HepG2 (cell line): ENCODE data around the gene POU2AF2. TPM values are rescaled to one million over a fixed set of nuclear protein-coding genes. Genes with fewer than 3 reads are reported as not detected.

Experiments
- ARNT2 ChIP-seq: sonication (generic); formaldehyde crosslinking; IDR thresholded peaks from 2 replicates; pipeline ENCODE4 v1.8.0; 2022; ENCODE audit warnings: mild to moderate bottlenecking, low read depth, missing genetic modification reagents, moderate library complexity
- EHMT2 ChIP-seq: fragments of 200-600 bp; sonication (generic); IDR thresholded peaks from 2 replicates; pipeline ENCODE4 v1.7.0; 2017; ENCODE audit warnings: antibody characterized with exemption, low read depth, low read length, borderline replicate concordance
- ELF3 ChIP-seq: IDR thresholded peaks from 2 replicates; pipeline ENCODE4 v1.6.1; 2016; ENCODE audit warnings: missing genetic modification reagents, missing compliant biosample characterization
- FOXA1 ChIP-seq, 2 experiments: fragments of 450-650 bp in 1 of 2; sonication (generic) in 1 of 2; formaldehyde crosslinking in 1 of 2; IDR thresholded peaks; 2 replicates each; pipeline versions ENCODE4 v1.4.0 to v1.6.1; 2016 to 2020; ENCODE audit warnings: missing genetic modification reagents in 1 of 2
- FOXC1 ChIP-seq: sonication (generic); formaldehyde crosslinking; IDR thresholded peaks from 2 replicates; pipeline ENCODE4 v1.8.0; 2022; ENCODE audit warnings: mild to moderate bottlenecking, missing genetic modification reagents, borderline replicate concordance
- GABPB1 ChIP-seq: IDR thresholded peaks from 2 replicates; pipeline ENCODE4 v1.6.1; 2016; ENCODE audit warnings: mild to moderate bottlenecking, missing genetic modification reagents, moderate library complexity, missing compliant biosample characterization
- JUNB ChIP-seq: sonication (generic); formaldehyde crosslinking; IDR thresholded peaks from 2 replicates; pipeline ENCODE4 v1.8.0; 2022; ENCODE audit warnings: missing genetic modification reagents, mild to moderate bottlenecking, borderline replicate concordance
- KMT2A ChIP-seq: sonication (generic); formaldehyde crosslinking; IDR thresholded peaks from 2 replicates; pipeline ENCODE4 v1.4.0; 2020; ENCODE audit warnings: missing genetic modification reagents
- KMT2B ChIP-seq: IDR thresholded peaks from 2 replicates; pipeline ENCODE4 v1.6.1; 2016; ENCODE audit warnings: missing genetic modification reagents, missing compliant biosample characterization
- NR2C2 ChIP-seq: sonication (generic); formaldehyde crosslinking; IDR thresholded peaks from 2 replicates; pipeline ENCODE4 v1.4.0; 2020; ENCODE audit warnings: missing genetic modification reagents, mild to moderate bottlenecking, moderate library complexity, borderline replicate concordance
- RBFOX2 ChIP-seq: fragments of 200-400 bp; formaldehyde crosslinking; IDR thresholded peaks from 2 replicates; pipeline ENCODE4 v1.6.1; 2017; ENCODE audit warnings: low read depth, mild to moderate bottlenecking, low read length
- SAP130 ChIP-seq: IDR thresholded peaks from 2 replicates; pipeline ENCODE4 v1.6.1; 2016; ENCODE audit warnings: low read depth
- SMAD9 ChIP-seq: sonication (generic); formaldehyde crosslinking; IDR thresholded peaks from 2 replicates; pipeline ENCODE4 v1.5.1; 2020; ENCODE audit warnings: mild to moderate bottlenecking, missing genetic modification reagents
- WIZ ChIP-seq: sonication (generic); formaldehyde crosslinking; IDR thresholded peaks from 2 replicates; pipeline ENCODE4 v1.5.1; 2020; ENCODE audit warnings: mild to moderate bottlenecking, missing genetic modification reagents
- ZBTB8A ChIP-seq: sonication (generic); formaldehyde crosslinking; IDR thresholded peaks from 2 replicates; pipeline ENCODE4 v1.4.0; 2020; ENCODE audit warnings: mild to moderate bottlenecking, low read depth, missing genetic modification reagents, borderline replicate concordance
- ZFP36 ChIP-seq: fragments of 150-350 bp; IDR thresholded peaks from 2 replicates; pipeline ENCODE4 v1.6.1; 2018; ENCODE audit warnings: borderline replicate concordance, low read length, low read depth; ENCODE audit not compliant: partially characterized antibody
- ZFX ChIP-seq: sonication (generic); formaldehyde crosslinking; IDR thresholded peaks from 2 replicates; pipeline ENCODE4 v1.4.0; 2020; ENCODE audit warnings: mild to moderate bottlenecking, low read depth, missing genetic modification reagents, moderate library complexity
- ZNF230 ChIP-seq: sonication (generic); formaldehyde crosslinking; IDR thresholded peaks from 2 replicates; pipeline ENCODE4 v1.4.0; 2020; ENCODE audit warnings: mild to moderate bottlenecking, missing genetic modification reagents
- ZNF234 ChIP-seq: sonication (generic); formaldehyde crosslinking; conservative IDR thresholded peaks from 2 replicates; pipeline ENCODE4 v1.5.1; 2020; ENCODE audit warnings: mild to moderate bottlenecking, missing genetic modification reagents
- ZNF430 ChIP-seq: sonication (generic); formaldehyde crosslinking; IDR thresholded peaks from 2 replicates; pipeline ENCODE4 v1.9.0; 2021; ENCODE audit warnings: mild to moderate bottlenecking, missing genetic modification reagents
- ZNF446 ChIP-seq: sonication (generic); formaldehyde crosslinking; IDR thresholded peaks from 2 replicates; pipeline ENCODE4 v1.5.0; 2020; ENCODE audit warnings: mild to moderate bottlenecking, missing genetic modification reagents
- ZNF615 ChIP-seq: sonication (generic); formaldehyde crosslinking; IDR thresholded peaks from 2 replicates; pipeline ENCODE4 v1.5.0; 2020; ENCODE audit warnings: mild to moderate bottlenecking, missing genetic modification reagents, borderline replicate concordance
- ZNF768 ChIP-seq: sonication (generic); formaldehyde crosslinking; IDR thresholded peaks from 2 replicates; pipeline ENCODE4 v1.4.0; 2020; ENCODE audit warnings: missing genetic modification reagents
- ZNF781 ChIP-seq: sonication (generic); formaldehyde crosslinking; IDR thresholded peaks from 2 replicates; pipeline ENCODE4 v1.5.1; 2020; ENCODE audit warnings: borderline replicate concordance, mild to moderate bottlenecking, missing genetic modification reagents; ENCODE audit errors: not compliant biosample characterization
- ZSCAN29 ChIP-seq: sonication (generic); formaldehyde crosslinking; conservative IDR thresholded peaks from 2 replicates; pipeline ENCODE4 v1.4.0; 2020; ENCODE audit warnings: mild to moderate bottlenecking, missing genetic modification reagents
- polyA plus RNA-seq, 8 experiments: library from polyadenylated mRNA; depleted of rRNA in 3 of 8; stranded (reverse) in 7 of 8; unstranded in 1 of 8; fragments of >200 nt; fragmentation: Illumina TruSeq in 4 of 8; extraction: Trizol in 4 of 8; gene quantifications; 2 replicates each; pipeline versions ENCODE4 v1.2.1 to v1.2.3, GENCODE V29; 2011 to 2016; ENCODE audit warnings: low read depth in 4 of 8, missing spikeins in 1 of 8, mixed read lengths in 1 of 8; ENCODE audit not compliant: insufficient read depth in 1 of 8
- total RNA-seq, 5 experiments: library from RNA; depleted of rRNA; stranded (reverse); fragments of >200 nt; fragmentation: Illumina TruSeq; extraction: Trizol; gene quantifications; 2 replicates each; pipeline ENCODE4 v1.2.3, GENCODE V29; 2016; ENCODE audit warnings: low read depth in 1 of 5
- TF ChIP-seq, protein P1 (sequence below): sonication (generic); formaldehyde crosslinking; IDR thresholded peaks from 2 replicates; pipeline ENCODE4 v1.4.0; 2020; ENCODE audit warnings: mild to moderate bottlenecking, missing genetic modification reagents

The POU2AF2 gene
- total and polyA plus RNA-seq, 2 of the 13 experiments (the other 11 are each of a cell fraction or from before 2014, with no cell fraction given) = 0.11 TPM; not detected in 1

DNA sequence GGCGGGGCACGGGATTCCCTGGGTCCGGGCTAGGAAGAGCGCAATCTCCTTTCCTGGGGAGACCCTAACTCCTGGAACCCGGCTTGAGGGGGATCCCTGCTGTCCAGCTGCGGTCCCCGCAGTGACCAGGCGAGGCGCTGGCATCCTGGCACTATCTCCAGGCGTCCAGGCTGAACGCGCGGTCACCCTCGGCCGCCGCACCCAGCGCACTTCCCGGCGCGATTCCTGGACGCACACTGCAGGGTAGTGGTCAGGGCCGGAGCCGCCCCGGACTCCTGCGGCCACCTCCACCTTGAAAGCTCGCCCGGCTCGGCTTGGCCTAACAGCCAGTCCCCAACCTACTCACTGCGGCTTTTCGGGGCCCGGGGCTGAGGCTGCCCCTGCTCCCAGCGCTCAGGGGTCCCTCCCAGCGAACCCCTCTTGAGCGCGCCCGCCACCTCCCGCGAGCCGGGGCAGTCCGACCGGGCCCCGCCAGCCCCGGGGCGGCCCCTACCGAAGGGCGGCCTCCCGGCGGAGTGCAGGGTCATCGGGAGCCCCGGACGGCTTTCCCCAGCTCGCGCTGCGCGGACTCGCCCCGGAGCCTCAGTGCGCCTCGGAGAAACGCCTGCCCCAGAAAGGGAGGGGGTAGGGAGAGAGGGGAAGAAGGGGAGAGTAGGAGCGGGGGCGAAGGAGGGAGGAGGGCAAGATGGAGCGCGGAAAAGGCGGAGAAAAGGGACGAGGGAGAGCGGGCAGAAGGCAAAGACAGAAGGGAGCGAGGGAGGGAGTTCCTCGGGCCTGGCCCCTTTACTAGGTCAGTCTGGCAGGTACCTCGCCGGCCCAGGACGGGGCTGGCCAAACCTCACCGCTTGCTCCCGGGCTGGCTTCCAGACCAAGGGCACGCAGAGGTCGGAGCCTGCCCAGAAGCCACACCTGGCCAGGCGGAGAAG, 53.8 kb downstream of the POU2AF2 start (continued):
- no peak for TF ChIP-seq JUNB (CRISPR knock-in tag)
- TF ChIP-seq ELF3 (CRISPR knock-in tag) = peak; percentile 53; the same call in 1 of the 2 replicates
- TF ChIP-seq, protein P1, sequence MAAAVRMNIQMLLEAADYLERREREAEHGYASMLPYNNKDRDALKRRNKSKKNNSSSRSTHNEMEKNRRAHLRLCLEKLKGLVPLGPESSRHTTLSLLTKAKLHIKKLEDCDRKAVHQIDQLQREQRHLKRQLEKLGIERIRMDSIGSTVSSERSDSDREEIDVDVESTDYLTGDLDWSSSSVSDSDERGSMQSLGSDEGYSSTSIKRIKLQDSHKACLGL (CRISPR knock-in tag) = peak; percentile 72; the same call in 1 of the 2 replicates
- TF ChIP-seq FOXA1 (IDR thresholded peaks at IDR 0.05) = no peak
- 0 out of 2 replicates have a peak, but pooled peaks have one; percentile 32 for TF ChIP-seq FOXA1 (CRISPR knock-in tag; IDR thresholded peaks at IDR 0.05)
- TF ChIP-seq ZBTB8A = 0 out of 2 replicates have a peak, but pooled peaks have one; percentile 10
- 0 out of 2 replicates have a peak, but pooled peaks have one; percentile 68 for TF ChIP-seq ZNF446 (CRISPR knock-in tag)
- peak; percentile 44; the same call in 1 of the 2 replicates for TF ChIP-seq ZNF768 (CRISPR knock-in tag)
- peak; percentile 61; the same call in 1 of the 2 replicates for TF ChIP-seq ZNF430 (CRISPR knock-in tag)
- peak; percentile 87; the same call in 1 of the 2 replicates for TF ChIP-seq SMAD9 (CRISPR knock-in tag)
- peak; percentile 74 for TF ChIP-seq ZFX (CRISPR knock-in tag)
- TF ChIP-seq SAP130 (CRISPR knock-in tag) = peak; percentile 27; the same call in 1 of the 2 replicates
- 0 out of 2 replicates have a peak, but pooled peaks have one; percentile 64 for TF ChIP-seq ZNF230 (CRISPR knock-in tag)
- TF ChIP-seq ZNF781 (CRISPR knock-in tag) = peak; percentile 16
- peak; percentile 56 for TF ChIP-seq NR2C2 (CRISPR knock-in tag)
- TF ChIP-seq ARNT2 = 0 out of 2 replicates have a peak, but pooled peaks have one; percentile 30
- TF ChIP-seq WIZ (CRISPR knock-in tag) = no peak
- no peak for TF ChIP-seq EHMT2
- peak; percentile 76; the same call in 1 of the 2 replicates for TF ChIP-seq FOXC1
- TF ChIP-seq KMT2A (CRISPR knock-in tag) = peak; percentile 58; the same call in 1 of the 2 replicates
- TF ChIP-seq KMT2B = 0 out of 2 replicates have a peak, but pooled peaks have one; percentile 49
- peak; percentile 65; the same call in 1 of the 2 replicates for TF ChIP-seq GABPB1 (CRISPR knock-in tag)
- peak; percentile 98 for TF ChIP-seq RBFOX2
- 0 out of 2 replicates have a peak, but pooled peaks have one; percentile 31 for TF ChIP-seq ZSCAN29 (CRISPR knock-in tag)
- no peak for TF ChIP-seq ZFP36
- TF ChIP-seq ZNF615 (CRISPR knock-in tag) = 0 out of 2 replicates have a peak, but pooled peaks have one; percentile 81
- TF ChIP-seq ZNF234 (CRISPR knock-in tag) = no peak
